Natural killer cell treated with Interleukin-12 subunit alpha and Interleukin-12 subunit beta and Interleukin-15 and Interleukin-18, amount 100 ng/mL, for 72 hours (primary cell): ENCODE data around the gene ADD1. TPM values are rescaled to one million over a fixed set of nuclear protein-coding genes. Genes with fewer than 3 reads are reported as not detected.
A peak's percentile ranks its signal among the peaks of the same experiment; 100 is the strongest.

Experiments used
- ATAC-seq, 2 donors: fragments of 150-1000 bp; cut with Tn5 transposase in 1 of 2; sonication (Bioruptor Pico), chemical (Tn5 transposase) in 1 of 2; 2 replicates each; pipeline ENCODE4 v1.10.0; 2021
- DNase-seq: peaks from one replicate; pipeline ENCODE4 v3.0.0; 2022; ENCODE audit warnings: low spot score
- H3K27ac Mint-ChIP-seq, 2 donors: 1 replicate in 1 of 2; 2 replicates in 1 of 2; pipeline ENCODE4 v1.8.0; 2022; ENCODE audit warnings: mixed read lengths in 2 of 2, mild to moderate bottlenecking in 1 of 2, moderate library complexity in 1 of 2
- H3K27me3 Mint-ChIP-seq, 2 donors: 1 replicate in 1 of 2; 2 replicates in 1 of 2; pipeline ENCODE4 v1.8.0; 2022; ENCODE audit warnings: mixed read lengths in 2 of 2
- H3K36me3 Mint-ChIP-seq: one replicate; pipeline ENCODE4 v1.8.0; 2022; ENCODE audit warnings: mixed read lengths
- H3K4me1 Mint-ChIP-seq, 2 donors: 1 replicate in 1 of 2; 2 replicates in 1 of 2; pipeline ENCODE4 v1.8.0; 2022; ENCODE audit warnings: low read depth in 2 of 2, mixed read lengths in 2 of 2, mild to moderate bottlenecking in 1 of 2
- H3K4me3 Mint-ChIP-seq: one replicate; pipeline ENCODE4 v1.8.0; 2022; ENCODE audit warnings: mixed read lengths
- H3K9me3 Mint-ChIP-seq: 2 replicates; pipeline ENCODE4 v1.8.0; 2022; ENCODE audit warnings: mixed read lengths
- total RNA-seq, 2 donors: library from RNA; stranded (reverse); gene quantifications; one replicate each; pipeline ENCODE4 v1.2.3, GENCODE V29; 2022

The ADD1 gene
- total RNA-seq, 2 donors from 2014 or later, result 259 to 291 TPM

DNA sequence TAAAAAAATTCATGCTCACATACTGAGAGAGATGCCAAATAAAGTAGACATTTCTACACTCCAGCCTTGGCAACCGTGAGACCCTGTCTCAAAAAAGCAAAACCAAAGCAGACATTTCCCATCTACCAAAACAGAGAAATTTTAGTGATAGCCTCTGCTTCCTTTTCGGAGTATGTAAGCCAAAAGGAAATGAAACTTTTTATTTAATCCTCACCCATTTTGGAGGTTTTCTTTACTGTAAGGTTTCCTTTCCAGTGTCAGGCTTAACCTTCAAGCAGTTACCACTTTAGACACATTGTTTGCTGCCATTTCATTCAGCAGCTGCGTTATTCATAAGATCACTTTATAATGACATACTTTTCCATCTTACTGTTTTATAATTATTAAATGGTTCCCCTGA is 15.9 kb downstream of the ADD1 start:
- Mint-ChIP-seq H3K36me3 (peaks cover 11% of the 10 kb centered on the region), H3K4me1 (peaks cover 63 to 70% of the 10 kb centered on the region in 2 donors), H3K27ac (peak overlapping the region; percentile 60 to 82), H3K4me3 (no peak overlapping the region), H3K27me3 (no peaks in the 10 kb centered on the region), H3K9me3 (no peaks in the 10 kb centered on the region)
- ATAC-seq (no peak), DNase-seq (no peak)

DNA sequence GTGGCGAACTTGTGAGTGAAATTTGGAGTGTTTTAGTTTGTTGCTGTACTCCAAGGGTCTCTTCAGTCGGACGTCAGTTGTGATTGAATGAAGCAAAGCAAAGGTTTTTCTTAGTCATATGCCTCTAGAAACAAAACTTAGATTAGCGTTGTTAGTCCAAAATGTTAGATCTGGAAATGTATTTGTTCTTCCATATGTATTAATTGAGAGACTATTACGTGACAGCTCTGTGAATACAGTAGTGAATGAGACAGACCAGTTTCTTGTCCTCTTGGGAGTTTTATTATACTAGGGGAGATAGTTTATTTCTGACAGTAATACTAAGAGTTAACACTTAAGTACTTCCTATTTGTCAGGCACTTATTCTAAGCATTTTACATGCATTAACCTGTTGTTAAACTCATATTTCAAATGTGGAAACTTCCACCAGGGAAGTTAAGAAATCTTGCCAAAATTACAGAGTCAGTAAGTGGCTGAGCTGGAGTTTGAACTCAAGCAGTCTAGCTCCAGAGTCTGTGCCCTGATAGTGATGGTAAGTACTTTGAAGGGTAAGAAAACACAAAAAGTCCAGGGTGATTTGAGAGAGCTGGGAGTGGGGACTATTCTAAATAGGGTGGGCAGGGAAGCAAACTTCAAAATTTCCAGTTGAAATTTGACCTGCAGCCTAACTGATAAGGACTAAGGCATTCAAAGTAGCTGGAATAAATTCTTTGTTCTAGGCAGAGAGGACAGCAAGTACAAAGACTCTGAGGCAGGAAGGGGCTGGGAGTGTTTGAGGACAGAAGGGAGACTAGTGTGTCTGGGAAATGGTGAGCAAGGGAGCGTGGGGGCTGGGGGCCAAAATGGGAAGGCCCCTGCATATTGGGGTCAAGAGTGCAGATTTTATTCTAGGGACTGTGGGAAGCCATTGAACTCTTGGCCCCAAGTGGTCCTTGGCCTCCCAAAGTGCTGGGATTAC is 17.0 kb downstream of the ADD1 start:
- Mint-ChIP-seq H3K36me3 (no peaks in the 10 kb centered on the region), H3K4me1 (peaks cover 63 to 69% of the 10 kb centered on the region in 2 donors), H3K27ac (peak overlapping the region; percentile 60 to 82), H3K27me3 (no peaks in the 10 kb centered on the region), H3K9me3 (no peaks in the 10 kb centered on the region), H3K4me3 (no peak overlapping the region)
- DNase-seq, result no peak
- no peak for ATAC-seq

DNA sequence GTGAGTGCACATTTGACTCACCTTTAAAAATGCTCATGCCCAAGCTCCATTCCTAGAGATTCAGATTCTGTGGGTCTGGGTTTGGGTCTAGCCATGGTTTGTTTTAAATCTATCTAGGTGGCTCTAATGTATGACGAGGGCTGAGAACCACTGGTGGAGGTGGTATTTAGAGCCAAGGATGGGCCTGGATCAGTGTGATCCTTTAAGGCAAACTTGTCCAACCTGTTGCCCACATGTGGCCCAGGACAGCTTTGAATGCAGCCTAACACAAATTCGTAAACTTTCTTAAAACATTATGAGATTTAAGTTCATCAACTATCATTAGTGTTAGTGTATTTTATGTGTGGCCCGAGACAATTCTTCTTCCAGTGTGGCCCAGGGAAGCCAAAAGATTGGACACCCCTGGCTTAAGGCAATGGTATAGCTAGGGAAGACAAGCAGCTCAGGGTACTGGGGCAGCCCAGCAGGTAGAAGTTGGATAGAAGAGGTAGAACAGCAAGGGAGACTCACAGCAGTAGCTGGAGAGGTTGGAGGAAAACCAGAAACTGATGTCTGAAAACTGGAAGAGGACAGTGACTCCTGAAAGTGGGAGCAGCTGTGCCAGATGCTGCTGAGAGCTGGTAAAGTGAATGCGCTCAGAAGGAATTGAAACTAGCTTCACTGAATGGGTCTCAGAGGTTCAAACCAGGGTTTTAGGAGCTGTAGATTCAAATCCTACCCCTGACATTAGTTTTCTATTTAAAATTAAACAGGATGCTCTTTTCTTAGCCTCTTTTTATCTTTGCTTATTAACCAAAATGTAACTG is 18.2 kb downstream of the ADD1 start:
- Mint-ChIP-seq H3K36me3 (no peaks in the 10 kb centered on the region), H3K27ac (peak overlapping the region; percentile 60 to 82), H3K27me3 (no peaks in the 10 kb centered on the region), H3K4me3 (no peak overlapping the region), H3K4me1 (peaks cover 60 to 70% of the 10 kb centered on the region in 2 donors), H3K9me3 (no peaks in the 10 kb centered on the region)
- ATAC-seq (no peak), DNase-seq (no peak)

DNA sequence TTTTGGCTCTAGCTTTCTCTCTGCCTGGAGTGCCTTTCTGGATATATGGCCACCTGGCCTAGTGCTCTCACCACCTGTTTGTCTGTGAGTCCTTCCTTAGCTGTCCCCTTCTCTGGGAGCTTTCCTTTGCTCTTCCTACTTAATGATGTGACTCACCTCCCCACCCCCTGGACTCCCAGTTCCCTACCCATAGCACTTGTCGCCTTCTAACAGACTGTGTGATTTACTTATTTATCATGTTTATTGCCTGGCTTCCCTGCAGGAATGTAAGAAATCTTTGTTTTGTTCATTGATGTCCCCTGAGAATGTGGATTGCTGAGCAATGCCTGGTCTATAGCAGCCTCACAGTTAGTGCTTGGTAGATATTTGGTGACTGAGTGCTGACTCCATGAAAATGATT is 18.9 kb downstream of the ADD1 start:
- Mint-ChIP-seq H3K27ac (peak overlapping the region in 1 of 2 donors; percentile 82), H3K36me3 (no peaks in the 10 kb centered on the region), H3K4me1 (peaks cover 63 to 74% of the 10 kb centered on the region in 2 donors), H3K27me3 (no peaks in the 10 kb centered on the region), H3K9me3 (no peaks in the 10 kb centered on the region), H3K4me3 (no peak overlapping the region)
- no peak for ATAC-seq
- DNase-seq, result no peak

DNA sequence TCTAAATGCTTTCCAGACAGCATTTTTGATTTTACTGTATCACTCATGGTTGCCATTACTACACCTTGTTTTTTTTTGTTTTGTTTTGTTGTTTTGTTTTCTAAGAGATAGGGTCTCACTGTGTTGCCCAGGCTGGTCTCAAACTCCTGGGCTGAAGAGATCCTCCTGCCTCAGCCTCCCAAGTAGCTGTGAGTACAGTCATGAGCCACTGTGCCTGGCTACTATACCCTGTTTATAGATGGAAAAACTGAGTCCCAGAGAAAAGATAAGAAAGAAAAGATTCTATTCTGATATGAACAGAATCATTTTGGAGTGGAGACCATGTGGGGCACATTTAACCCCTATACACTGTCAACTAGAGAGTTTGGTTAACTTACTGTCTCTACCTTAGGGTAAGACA is 20.0 kb downstream of the ADD1 start:
- no peaks in the 10 kb centered on the region for H3K27me3 Mint-ChIP-seq
- H3K36me3 Mint-ChIP-seq, result no peaks in the 10 kb centered on the region
- DNase-seq (no peak), ATAC-seq (no peak)
- peak overlapping the region in 1 of 2 donors; percentile 54 for H3K27ac Mint-ChIP-seq
- no peak overlapping the region for H3K4me3 Mint-ChIP-seq
- peaks cover 64 to 70% of the 10 kb centered on the region in 2 donors for H3K4me1 Mint-ChIP-seq
- H3K9me3 Mint-ChIP-seq, result no peaks in the 10 kb centered on the region

DNA sequence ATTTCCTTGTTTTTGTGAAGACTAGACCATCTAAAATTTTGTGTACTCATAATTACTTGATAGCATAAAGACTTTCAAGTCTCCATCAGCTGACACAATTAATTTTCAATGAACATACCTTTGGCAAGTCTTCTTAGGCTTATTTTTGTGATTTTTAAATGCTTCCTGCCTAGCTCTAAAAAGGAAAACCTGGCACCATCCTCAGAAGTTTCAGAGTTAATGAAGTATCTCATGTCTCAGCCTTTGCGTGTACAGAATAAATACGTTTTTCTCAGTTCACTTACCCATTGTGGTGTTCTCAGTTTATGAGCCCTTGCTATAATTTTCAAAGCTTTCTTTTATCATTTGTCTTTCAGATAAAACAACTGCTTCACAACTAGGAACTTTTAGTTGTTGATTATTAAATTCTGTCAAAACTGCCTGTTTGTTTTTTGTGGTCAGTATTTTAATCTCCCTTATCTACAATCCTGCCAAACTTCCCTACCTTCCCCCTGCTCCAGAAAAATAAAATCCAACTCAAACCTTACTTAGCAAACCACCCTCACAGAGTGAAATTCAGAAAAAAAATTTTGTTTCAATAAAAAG is 21.6 kb downstream of the ADD1 start:
- H3K9me3 Mint-ChIP-seq, result no peaks in the 10 kb centered on the region
- H3K27me3 Mint-ChIP-seq, result no peaks in the 10 kb centered on the region
- peaks cover 66 to 74% of the 10 kb centered on the region in 2 donors for H3K4me1 Mint-ChIP-seq
- ATAC-seq, result no peak
- no peaks in the 10 kb centered on the region for H3K36me3 Mint-ChIP-seq
- no peak for DNase-seq
- H3K27ac Mint-ChIP-seq, result peak overlapping the region in 1 of 2 donors; percentile 15
- no peak overlapping the region for H3K4me3 Mint-ChIP-seq

DNA sequence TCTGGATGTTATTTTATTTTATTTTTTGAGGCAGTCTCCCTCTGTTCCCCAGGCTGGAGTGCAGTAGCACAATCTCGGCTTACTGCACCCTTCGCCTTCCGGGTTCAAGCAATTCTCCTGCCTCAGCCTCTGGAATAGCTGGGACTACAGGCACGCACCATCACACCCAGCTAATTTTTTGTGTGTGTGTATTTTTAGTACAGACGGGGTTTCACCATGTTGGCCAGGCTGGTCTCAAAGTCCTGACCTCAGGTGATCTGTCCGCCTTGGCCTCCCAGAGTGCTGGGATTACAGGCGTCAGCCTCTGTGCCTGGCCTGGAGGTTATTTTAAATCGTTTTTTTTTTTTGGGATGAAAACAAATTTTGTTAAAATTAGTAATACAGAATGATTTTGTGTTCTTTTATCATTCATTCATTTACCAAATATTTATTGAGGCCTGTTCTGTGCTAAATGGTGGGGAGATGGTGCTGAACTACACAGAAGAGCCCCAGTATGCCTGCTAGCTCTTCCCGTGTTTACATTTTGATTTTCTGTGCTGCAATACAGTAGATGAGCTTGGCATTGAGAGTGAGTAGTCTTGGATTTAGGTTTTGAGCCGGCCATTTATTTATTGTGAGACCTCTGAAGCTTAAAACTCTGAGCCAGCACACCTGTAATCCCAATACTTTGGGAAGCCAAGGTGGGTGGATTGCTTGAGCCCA is 22.7 kb downstream of the ADD1 start:
- no peak for ATAC-seq
- Mint-ChIP-seq H3K4me3 (no peak overlapping the region), H3K9me3 (no peaks in the 10 kb centered on the region), H3K36me3 (no peaks in the 10 kb centered on the region), H3K27me3 (no peaks in the 10 kb centered on the region), H3K4me1 (peaks cover 64 to 74% of the 10 kb centered on the region in 2 donors), H3K27ac (peak overlapping the region in 1 of 2 donors; percentile 33)
- no peak for DNase-seq

DNA sequence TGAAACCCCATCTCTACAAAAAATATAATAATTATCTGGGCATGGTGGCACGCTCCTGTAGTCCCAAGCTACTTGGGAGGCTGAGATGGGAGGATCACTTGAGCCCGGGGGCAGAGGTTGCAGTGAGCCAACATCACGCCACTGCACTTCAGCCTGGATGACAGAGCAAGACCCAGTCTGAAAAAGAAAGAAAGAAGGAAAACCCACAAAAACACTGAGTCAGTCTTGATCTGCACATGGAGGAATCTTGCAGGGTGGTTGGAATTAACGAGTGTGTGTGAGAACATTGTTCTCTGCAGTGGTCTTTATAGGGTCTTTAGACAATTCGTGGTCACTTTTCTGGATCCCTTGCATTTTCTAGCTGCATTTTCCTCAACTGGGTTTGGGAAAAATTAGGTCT is 23.2 kb downstream of the ADD1 start:
- Mint-ChIP-seq H3K4me3 (no peak overlapping the region), H3K27ac (peak overlapping the region; percentile 4 to 33), H3K9me3 (no peaks in the 10 kb centered on the region), H3K36me3 (no peaks in the 10 kb centered on the region), H3K4me1 (peaks cover 64 to 74% of the 10 kb centered on the region in 2 donors), H3K27me3 (no peaks in the 10 kb centered on the region)
- DNase-seq (no peak), ATAC-seq (no peak)

DNA sequence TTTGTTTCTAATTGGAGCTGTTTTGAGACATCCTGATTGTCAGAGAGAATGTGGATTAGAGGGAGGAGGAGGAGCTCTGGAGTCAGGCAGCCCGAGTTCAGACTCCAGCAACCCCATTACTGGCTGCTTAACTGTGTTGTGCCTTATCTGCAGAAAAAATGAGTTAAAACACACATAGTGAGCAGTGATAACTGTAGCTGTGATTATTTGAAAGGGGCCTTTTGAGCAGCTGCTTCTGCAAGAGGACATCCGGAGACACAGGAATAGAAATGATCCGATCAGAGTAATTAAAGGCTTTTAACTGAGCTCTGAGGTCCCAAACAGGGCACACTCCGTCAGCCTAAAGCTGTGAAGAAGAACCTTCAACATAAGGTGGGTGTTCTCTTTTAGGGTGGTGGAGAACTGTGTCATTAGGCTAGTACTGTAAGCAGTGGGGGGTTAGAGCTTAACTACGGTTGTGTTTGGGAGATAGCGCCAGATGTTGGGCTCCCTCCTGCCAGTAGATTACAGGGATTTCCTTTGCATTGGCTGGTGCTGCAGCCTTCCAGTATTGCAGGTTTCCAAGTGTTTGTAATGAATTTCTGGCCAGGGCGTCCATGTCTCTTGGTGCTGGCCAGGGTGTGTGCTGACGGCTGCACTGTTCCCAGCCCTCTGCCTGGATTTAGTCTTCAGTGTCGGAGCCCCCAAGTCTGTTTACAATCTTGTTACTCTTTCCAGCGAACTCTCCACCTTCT is 24.3 kb downstream of the ADD1 start:
- H3K27me3 Mint-ChIP-seq, result no peaks in the 10 kb centered on the region
- DNase-seq (no peak), ATAC-seq (no peak)
- H3K36me3 Mint-ChIP-seq, result no peaks in the 10 kb centered on the region
- peaks cover 57 to 66% of the 10 kb centered on the region in 2 donors for H3K4me1 Mint-ChIP-seq
- H3K4me3 Mint-ChIP-seq, result no peak overlapping the region
- H3K27ac Mint-ChIP-seq, result peak overlapping the region; percentile 4 to 63
- no peaks in the 10 kb centered on the region for H3K9me3 Mint-ChIP-seq

DNA sequence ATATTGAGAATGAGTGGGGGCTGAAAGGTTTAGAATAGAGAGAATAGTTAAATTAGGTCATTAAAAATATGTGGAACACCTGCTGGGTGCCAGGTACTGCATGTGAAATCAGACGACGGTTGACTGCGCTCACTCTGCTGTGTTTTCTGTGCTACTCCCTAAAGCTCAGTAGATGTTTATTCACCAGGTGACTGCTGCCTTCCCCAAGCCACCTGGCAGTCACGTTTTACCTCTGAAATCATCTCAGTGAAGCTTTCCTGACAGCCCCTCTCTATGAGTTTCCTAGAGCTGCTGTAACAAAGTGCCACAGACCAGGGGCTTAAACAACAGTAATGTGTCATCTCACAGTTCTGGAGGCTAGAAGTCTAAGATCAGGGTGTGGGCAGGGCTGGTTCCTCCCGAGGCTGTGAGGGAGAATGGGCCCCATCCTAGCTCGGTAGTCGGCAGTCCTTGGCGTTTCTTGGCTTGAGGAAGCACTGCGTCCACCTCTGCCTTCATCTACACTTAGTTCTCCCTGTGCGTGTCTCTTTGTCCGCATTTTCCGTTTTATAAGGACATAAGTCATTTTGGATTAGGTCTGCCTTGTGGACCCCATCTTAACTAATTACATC is 25.3 kb downstream of the ADD1 start:
- no peak for DNase-seq
- ATAC-seq, result no peak
- no peaks in the 10 kb centered on the region for H3K27me3 Mint-ChIP-seq
- H3K36me3 Mint-ChIP-seq, result no peaks in the 10 kb centered on the region
- peaks cover 54 to 65% of the 10 kb centered on the region in 2 donors for H3K4me1 Mint-ChIP-seq
- H3K4me3 Mint-ChIP-seq, result no peak overlapping the region
- peak overlapping the region in 1 of 2 donors; percentile 63 for H3K27ac Mint-ChIP-seq
- no peaks in the 10 kb centered on the region for H3K9me3 Mint-ChIP-seq

DNA sequence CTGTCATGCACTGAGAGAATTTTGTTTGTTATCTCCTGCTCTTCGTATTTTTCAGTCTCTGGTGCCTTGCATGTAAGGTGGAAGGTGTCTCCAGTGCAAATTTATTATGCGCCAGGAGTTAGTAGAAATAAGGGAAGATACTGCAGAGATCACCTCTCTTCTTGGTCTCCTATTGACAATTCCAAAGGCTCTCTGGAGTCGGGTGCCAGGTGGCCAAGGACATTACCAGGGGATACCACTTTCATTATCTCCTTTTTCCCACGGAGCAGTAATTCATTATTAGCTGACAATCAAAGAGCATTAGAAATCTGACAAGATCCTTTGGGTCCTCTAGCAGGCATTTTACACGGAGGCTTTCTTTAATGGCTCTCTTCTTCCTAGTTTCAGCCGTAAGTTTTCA is 26.0 kb downstream of the ADD1 start:
- H3K27ac Mint-ChIP-seq, result peak overlapping the region in 1 of 2 donors; percentile 63
- peaks cover 53 to 65% of the 10 kb centered on the region in 2 donors for H3K4me1 Mint-ChIP-seq
- ATAC-seq, result no peak
- no peaks in the 10 kb centered on the region for H3K27me3 Mint-ChIP-seq
- H3K9me3 Mint-ChIP-seq, result no peaks in the 10 kb centered on the region
- no peaks in the 10 kb centered on the region for H3K36me3 Mint-ChIP-seq
- no peak for DNase-seq
- H3K4me3 Mint-ChIP-seq, result no peak overlapping the region

DNA sequence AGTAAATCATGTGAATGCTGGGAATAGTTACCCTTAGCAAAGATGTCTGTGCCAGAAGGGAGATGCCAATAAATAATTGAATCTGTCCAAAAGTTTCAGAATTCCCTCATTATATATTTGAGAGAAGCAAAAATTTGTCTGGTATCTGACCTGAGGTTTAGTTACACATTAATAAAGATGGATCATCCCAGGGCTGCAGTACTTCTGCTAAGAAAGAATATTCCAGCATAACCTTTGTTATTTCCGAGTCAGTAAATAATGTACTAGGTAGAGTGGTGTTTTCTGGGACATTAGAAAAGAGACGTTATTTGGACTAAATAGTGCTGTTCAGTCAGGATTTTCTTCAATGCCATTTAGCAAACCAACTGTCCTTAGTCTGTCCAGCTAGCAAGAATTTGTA is 26.4 kb downstream of the ADD1 start:
- Mint-ChIP-seq H3K4me3 (no peak overlapping the region), H3K27ac (peak overlapping the region; percentile 68 to 79), H3K27me3 (no peaks in the 10 kb centered on the region), H3K9me3 (no peaks in the 10 kb centered on the region), H3K36me3 (no peaks in the 10 kb centered on the region), H3K4me1 (peaks cover 50 to 61% of the 10 kb centered on the region in 2 donors)
- DNase-seq, result no peak
- no peak for ATAC-seq
